H9 (cell line): ENCODE measurements around the gene PRSS3. TPM values are rescaled to one million over a fixed set of nuclear protein-coding genes. Genes with fewer than 3 reads are reported as not detected.

Experiments
- DNase-seq: peaks from one replicate; pipeline ENCODE4 v3.0.0-alpha.2; 2017
- H2AFZ ChIP-seq: one replicate; pipeline ENCODE4 v1.6.1; 2013; ENCODE audit warnings: mild to moderate bottlenecking, low read length, control low read depth, moderate library complexity
- H2AK5ac ChIP-seq: 2 replicates; pipeline ENCODE4 v1.6.1; 2013; ENCODE audit warnings: low read length, control low read depth, mixed read lengths; ENCODE audit not compliant: insufficient read length
- H2BK120ac ChIP-seq: one replicate; pipeline ENCODE4 v1.6.1; 2013; ENCODE audit warnings: low read depth, mild to moderate bottlenecking, low read length, control low read depth, inconsistent platforms; ENCODE audit not compliant: poor library complexity, severe bottlenecking
- H2BK12ac ChIP-seq: 2 replicates; pipeline ENCODE4 v1.6.1; 2013; ENCODE audit warnings: low read length, control low read depth, mixed read lengths, low read depth; ENCODE audit not compliant: insufficient read length
- H2BK15ac ChIP-seq: 2 replicates; pipeline ENCODE4 v1.6.1; 2013; ENCODE audit warnings: low read depth, low read length, control low read depth
- H2BK20ac ChIP-seq: one replicate; pipeline ENCODE4 v1.6.1; 2013; ENCODE audit warnings: low read depth, mild to moderate bottlenecking, low read length, control low read depth, inconsistent platforms; ENCODE audit not compliant: poor library complexity, severe bottlenecking
- H2BK5ac ChIP-seq: 2 replicates; pipeline ENCODE4 v1.6.1; 2013; ENCODE audit warnings: low read length, control low read depth, mixed read lengths; ENCODE audit not compliant: insufficient read length
- H3K14ac ChIP-seq: 2 replicates; pipeline ENCODE4 v1.6.1; 2013; ENCODE audit warnings: low read length, control low read depth; ENCODE audit not compliant: insufficient read depth
- H3K18ac ChIP-seq: 2 replicates; pipeline ENCODE4 v1.6.1; 2013; ENCODE audit warnings: low read depth, mild to moderate bottlenecking, mixed read lengths, low read length, control low read depth; ENCODE audit not compliant: insufficient read length
- H3K23ac ChIP-seq: 2 replicates; pipeline ENCODE4 v1.6.1; 2013; ENCODE audit warnings: low read length, control low read depth, mixed read lengths, low read depth; ENCODE audit not compliant: insufficient read length
- H3K23me2 ChIP-seq: 2 replicates; pipeline ENCODE4 v1.6.1; 2013; ENCODE audit warnings: low read depth, mild to moderate bottlenecking, mixed read lengths, low read length, control low read depth; ENCODE audit not compliant: insufficient read length, poor library complexity, severe bottlenecking
- H3K27ac ChIP-seq: 2 replicates; pipeline ENCODE4 v1.5.1; 2013; ENCODE audit warnings: low read length, control low read depth, mixed read lengths, low read depth; ENCODE audit not compliant: insufficient read length
- H3K27me3 ChIP-seq: 2 replicates; pipeline ENCODE4 v1.6.1; 2013; ENCODE audit warnings: low read length, control low read depth, inconsistent platforms; ENCODE audit not compliant: insufficient read depth
- H3K4ac ChIP-seq: 2 replicates; pipeline ENCODE4 v1.6.1; 2013; ENCODE audit warnings: low read depth, mild to moderate bottlenecking, control low read depth, inconsistent platforms, low read length, moderate library complexity
- H3K4me1 ChIP-seq: 2 replicates; pipeline ENCODE4 v1.6.1; 2013; ENCODE audit warnings: low read length, control low read depth, inconsistent platforms; ENCODE audit not compliant: insufficient read depth
- H3K4me2 ChIP-seq: 2 replicates; pipeline ENCODE4 v1.6.1; 2013; ENCODE audit warnings: low read length, control low read depth, mixed read lengths; ENCODE audit not compliant: insufficient read length, insufficient read depth
- H3K56ac ChIP-seq: 2 replicates; pipeline ENCODE4 v1.6.1; 2013; ENCODE audit warnings: low read depth, mild to moderate bottlenecking, mixed read lengths, low read length, control low read depth; ENCODE audit not compliant: insufficient read length
- H3K79me1 ChIP-seq: 2 replicates; pipeline ENCODE4 v1.6.1; 2013; ENCODE audit warnings: low read depth, mild to moderate bottlenecking, moderate library complexity, low read length, control low read depth, inconsistent platforms; ENCODE audit not compliant: insufficient read depth, poor library complexity, severe bottlenecking
- H3K79me2 ChIP-seq: 2 replicates; pipeline ENCODE4 v1.6.1; 2013; ENCODE audit warnings: low read length, control low read depth, inconsistent platforms; ENCODE audit not compliant: insufficient read depth
- H3K9ac ChIP-seq: 2 replicates; pipeline ENCODE4 v1.6.1; 2013; ENCODE audit warnings: low read length, control low read depth, mixed read lengths; ENCODE audit not compliant: insufficient read length; ENCODE audit errors: extremely low read depth
- H3K9me3 ChIP-seq: one replicate; pipeline ENCODE4 v1.6.1; 2013; ENCODE audit warnings: low read depth, low read length, inconsistent platforms; ENCODE audit not compliant: control insufficient read depth
- H3T11ph ChIP-seq: one replicate; pipeline ENCODE4 v1.6.1; 2013; ENCODE audit warnings: mild to moderate bottlenecking, low read length, control low read depth, inconsistent platforms
- H4K20me1 ChIP-seq: one replicate; pipeline ENCODE4 v1.6.1; 2013; ENCODE audit not compliant: control insufficient read depth, insufficient read length, insufficient read depth
- H4K5ac ChIP-seq: 2 replicates; pipeline ENCODE4 v1.6.1; 2013; ENCODE audit warnings: low read depth, mild to moderate bottlenecking, mixed read lengths, low read length, control low read depth; ENCODE audit not compliant: insufficient read length
- H4K8ac ChIP-seq: replicated peaks from 2 replicates; pipeline ENCODE4 v1.6.1; 2013; ENCODE audit warnings: low read length, control low read depth, mixed read lengths, low read depth; ENCODE audit not compliant: insufficient read length
- H4K91ac ChIP-seq: 2 replicates; pipeline ENCODE4 v1.6.1; 2013; ENCODE audit warnings: low read depth, mild to moderate bottlenecking, moderate library complexity, mixed read lengths, low read length, control low read depth; ENCODE audit not compliant: insufficient read length
- H3K27ac Mint-ChIP-seq, 3 experiments: 2 replicates in 2 of 3; 3 replicates in 1 of 3; pipeline ENCODE4 v1.8.0; 2020 to 2021; ENCODE audit warnings: mixed read lengths in 3 of 3, mild to moderate bottlenecking in 1 of 3, moderate library complexity in 1 of 3
- H3K27me3 Mint-ChIP-seq: 2 replicates; pipeline ENCODE4 v1.8.0; 2021; ENCODE audit warnings: low read depth, mild to moderate bottlenecking, moderate library complexity, mixed read lengths
- H3K36me3 Mint-ChIP-seq, 3 experiments: 2 replicates in 2 of 3; 3 replicates in 1 of 3; pipeline ENCODE4 v1.8.0; 2020 to 2021; ENCODE audit warnings: low read depth in 3 of 3, mixed read lengths in 3 of 3; ENCODE audit not compliant: insufficient read depth in 1 of 3
- H3K4me1 Mint-ChIP-seq, 2 experiments: 2 replicates each; pipeline ENCODE4 v1.8.0; 2020; ENCODE audit warnings: mixed read lengths in 2 of 2
- H3K4me3 Mint-ChIP-seq, 2 experiments: 2 replicates in 1 of 2; 3 replicates in 1 of 2; pipeline ENCODE4 v1.8.0; 2020 to 2021; ENCODE audit warnings: mild to moderate bottlenecking in 2 of 2, mixed read lengths in 2 of 2, moderate library complexity in 1 of 2
- H3K9me3 Mint-ChIP-seq, 2 experiments: 2 replicates in 1 of 2; 3 replicates in 1 of 2; pipeline ENCODE4 v1.8.0; 2020; ENCODE audit warnings: mild to moderate bottlenecking in 2 of 2, mixed read lengths in 2 of 2, moderate library complexity in 1 of 2
- WGBS: extraction: QIAGEN DNeasy Blood & Tissue Kit; methylation state at CpG from one replicate; pipeline ENCODE4 v1.1.7; 2013; ENCODE audit warnings: missing lambda C conversion rate, low lambda C conversion rate, mixed read lengths; ENCODE audit not compliant: insufficient read length; ENCODE audit errors: extremely low coverage; 5-methylcytosine and 5-hydroxymethylcytosine counted together
- total RNA-seq: library from RNA; stranded (reverse); gene quantifications from 2 replicates; pipeline ENCODE4 v1.2.1, GENCODE V29; 2021
- TF ChIP-seq, protein P1 (sequence below): fragments of 200-600 bp; sonication (generic); conservative IDR thresholded peaks from 3 replicates; pipeline ENCODE4 v1.8.0; 2021; ENCODE audit warnings: antibody characterized with exemption, mild to moderate bottlenecking

PRSS3 gene
- total RNA-seq, 1 experiment from 2014 or later: not detected

- no peak overlapping the region for H2BK15ac ChIP-seq
- H3K23me2 ChIP-seq: no peaks in the 10 kb centered on the region
- H3K27ac ChIP-seq: no peak overlapping the region
- peaks cover 0 to 6% of the 10 kb centered on the region in 2 experiments; a peak in 2 of 5 replicates for H3K9me3 Mint-ChIP-seq
- no peak overlapping the region for H3K4ac ChIP-seq
- no peak overlapping the region for H2AFZ ChIP-seq
- no peaks in the 10 kb centered on the region for H3K79me2 ChIP-seq
- no peak overlapping the region for H3K23ac ChIP-seq
- no peak overlapping the region for H4K8ac ChIP-seq
- H3K36me3 Mint-ChIP-seq: peaks cover 0 to 8% (median 3%) of the 10 kb centered on the region in 3 experiments; a peak in 1 of 7 replicates
- H3K14ac ChIP-seq: no peak overlapping the region
- no peak overlapping the region for H2BK120ac ChIP-seq
- H3K4me2 ChIP-seq: no peak overlapping the region
- TF ChIP-seq, protein P1, sequence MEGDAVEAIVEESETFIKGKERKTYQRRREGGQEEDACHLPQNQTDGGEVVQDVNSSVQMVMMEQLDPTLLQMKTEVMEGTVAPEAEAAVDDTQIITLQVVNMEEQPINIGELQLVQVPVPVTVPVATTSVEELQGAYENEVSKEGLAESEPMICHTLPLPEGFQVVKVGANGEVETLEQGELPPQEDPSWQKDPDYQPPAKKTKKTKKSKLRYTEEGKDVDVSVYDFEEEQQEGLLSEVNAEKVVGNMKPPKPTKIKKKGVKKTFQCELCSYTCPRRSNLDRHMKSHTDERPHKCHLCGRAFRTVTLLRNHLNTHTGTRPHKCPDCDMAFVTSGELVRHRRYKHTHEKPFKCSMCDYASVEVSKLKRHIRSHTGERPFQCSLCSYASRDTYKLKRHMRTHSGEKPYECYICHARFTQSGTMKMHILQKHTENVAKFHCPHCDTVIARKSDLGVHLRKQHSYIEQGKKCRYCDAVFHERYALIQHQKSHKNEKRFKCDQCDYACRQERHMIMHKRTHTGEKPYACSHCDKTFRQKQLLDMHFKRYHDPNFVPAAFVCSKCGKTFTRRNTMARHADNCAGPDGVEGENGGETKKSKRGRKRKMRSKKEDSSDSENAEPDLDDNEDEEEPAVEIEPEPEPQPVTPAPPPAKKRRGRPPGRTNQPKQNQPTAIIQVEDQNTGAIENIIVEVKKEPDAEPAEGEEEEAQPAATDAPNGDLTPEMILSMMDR: no peak
- no peak overlapping the region for H4K5ac ChIP-seq
- H3K4me1 ChIP-seq: no peaks in the 10 kb centered on the region; the same call in 1 of the 2 replicates
- H2AK5ac ChIP-seq: no peak overlapping the region
- no peak overlapping the region for H3K9ac ChIP-seq
- H3K4me3 Mint-ChIP-seq: no peak overlapping the region
- H2BK20ac ChIP-seq: no peak overlapping the region
- H2BK12ac ChIP-seq: no peak overlapping the region
- no peak overlapping the region; a peak in 1 of 7 replicates for H3K27ac Mint-ChIP-seq
- H4K20me1 ChIP-seq: no peaks in the 10 kb centered on the region
- WGBS: no CpG with 5 or more reads among the region's 9 CpGs
- no peaks in the 10 kb centered on the region for H3K79me1 ChIP-seq
- peaks cover 20% of the 10 kb centered on the region in 2 experiments for H3K4me1 Mint-ChIP-seq
- H2BK5ac ChIP-seq: no peak overlapping the region
- H3K9me3 ChIP-seq: no peaks in the 10 kb centered on the region
- H4K91ac ChIP-seq: no peak overlapping the region
- DNase-seq: no peak
- no peaks in the 10 kb centered on the region for H3K27me3 ChIP-seq
- H3K27me3 Mint-ChIP-seq: peaks cover 10% of the 10 kb centered on the region
- H3T11ph ChIP-seq: no peak overlapping the region
- no peak overlapping the region for H3K18ac ChIP-seq
- no peak overlapping the region for H3K56ac ChIP-seq
These were observed 4.8 kb downstream of the PRSS3 start for GRCh38 chr9:33799928-33800704.
